Iris pigment epithelial cell (primary cell): ENCODE measurements around the gene DPP10.
"Not testable (repeated sequence)": the region's sequence is repeated elsewhere in the genome, so short reads cannot be mapped to it uniquely, and the experiment has no call there.

Experiments used
- DNase-seq: peaks from one replicate; pipeline ENCODE4 v3.0.0-alpha.2; 2011; ENCODE audit warnings: low read depth

DPP10 gene

DNA sequence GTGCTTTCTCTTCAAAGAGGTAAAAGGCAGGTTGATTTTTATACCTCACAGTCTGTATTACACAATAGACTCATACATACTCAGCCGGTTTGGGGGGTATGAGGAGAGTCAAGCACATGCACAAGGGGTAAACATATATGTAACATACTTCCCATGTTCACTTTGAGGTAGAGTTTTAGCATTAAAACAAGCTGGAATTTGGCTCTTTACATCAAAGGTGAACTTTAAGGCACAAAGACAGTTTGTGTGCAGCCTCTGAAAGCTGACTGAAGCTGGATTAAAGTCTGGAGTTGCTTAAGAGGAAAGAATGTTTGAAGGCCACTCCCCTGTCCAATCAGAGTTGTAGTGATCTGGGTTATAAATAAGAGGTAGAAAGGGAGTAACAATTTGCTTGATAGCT lies 282.0 kb downstream of the DPP10 start:
- no peak for DNase-seq

DNA sequence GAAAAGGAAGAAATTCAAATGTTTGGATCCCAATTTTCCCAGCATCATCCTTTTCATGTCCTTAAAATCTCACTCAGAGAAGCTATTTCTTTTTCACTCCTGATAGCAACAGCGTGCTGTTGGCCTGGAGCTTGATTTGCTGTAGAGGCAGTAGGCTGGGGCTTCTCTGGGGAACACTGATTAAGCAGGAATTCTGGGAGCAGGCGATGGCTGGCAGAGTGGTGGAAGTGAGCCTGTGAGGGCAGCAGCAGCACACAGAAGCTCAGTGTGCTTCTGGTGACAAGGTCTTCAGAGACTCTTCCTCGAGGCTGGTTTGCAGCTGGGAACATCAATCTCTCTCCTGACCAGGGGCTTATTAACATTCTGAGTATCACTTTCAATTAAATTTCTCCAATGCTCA lies 284.6 kb downstream of the DPP10 start:
- no peak for DNase-seq

DNA sequence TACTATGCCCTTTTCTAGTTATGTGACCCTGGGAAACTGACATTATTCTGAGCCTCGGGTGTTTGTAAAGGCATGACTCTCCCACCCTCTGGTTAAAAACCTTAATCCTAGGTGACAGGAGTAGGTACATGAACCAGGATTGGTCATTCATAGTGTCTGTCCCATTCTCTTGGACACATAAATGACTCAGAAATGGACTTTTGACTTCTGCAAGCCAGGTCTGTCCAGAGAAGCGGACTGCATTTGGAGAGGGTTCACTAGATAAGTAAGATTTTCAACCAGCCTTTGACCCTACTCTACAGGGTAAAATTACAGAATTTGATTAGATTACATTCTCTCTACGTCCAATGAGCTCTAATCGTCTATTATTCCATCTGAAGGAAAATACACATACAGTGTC lies 285.9 kb downstream of the DPP10 start:
- no peak for DNase-seq

DNA sequence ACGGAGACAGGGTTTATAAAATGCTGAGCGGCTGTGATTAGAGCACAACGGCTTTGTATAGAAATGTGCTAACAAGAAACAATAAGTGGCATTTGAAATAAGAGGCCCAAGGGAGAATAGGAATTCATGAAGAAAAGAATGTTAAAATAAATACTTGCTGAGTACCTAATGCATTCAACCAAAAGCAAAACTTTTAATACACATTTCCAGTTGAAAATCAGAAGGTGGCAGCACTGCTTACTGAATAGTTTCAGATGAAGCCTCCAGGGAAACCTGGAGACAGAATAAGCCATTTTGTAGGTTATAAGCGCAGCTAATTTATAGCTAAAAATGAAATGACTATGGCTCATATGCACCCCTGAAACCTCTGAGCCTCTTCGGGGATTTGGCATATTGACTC lies 286.6 kb downstream of the DPP10 start:
- no peak for DNase-seq

DNA sequence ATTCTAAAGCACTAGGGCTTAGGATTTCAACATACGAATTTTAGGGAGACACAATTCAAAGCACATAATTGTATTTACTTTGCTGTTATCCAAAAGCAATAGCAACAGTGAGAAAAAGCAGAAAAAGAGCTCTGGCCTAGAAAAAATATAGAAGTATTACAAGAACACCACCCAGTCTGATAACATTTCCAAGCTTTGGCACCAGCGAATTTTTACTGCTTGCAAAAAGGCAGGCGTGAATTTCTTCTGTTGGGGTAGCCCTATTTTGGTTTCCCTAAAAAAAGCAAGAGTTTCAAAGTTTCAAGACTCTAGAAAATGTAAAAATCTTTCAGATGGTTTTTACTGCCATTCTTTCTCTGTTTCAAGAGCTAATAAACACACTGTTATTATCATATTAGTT lies 292.7 kb downstream of the DPP10 start:
- DNase-seq = no peak

DNA sequence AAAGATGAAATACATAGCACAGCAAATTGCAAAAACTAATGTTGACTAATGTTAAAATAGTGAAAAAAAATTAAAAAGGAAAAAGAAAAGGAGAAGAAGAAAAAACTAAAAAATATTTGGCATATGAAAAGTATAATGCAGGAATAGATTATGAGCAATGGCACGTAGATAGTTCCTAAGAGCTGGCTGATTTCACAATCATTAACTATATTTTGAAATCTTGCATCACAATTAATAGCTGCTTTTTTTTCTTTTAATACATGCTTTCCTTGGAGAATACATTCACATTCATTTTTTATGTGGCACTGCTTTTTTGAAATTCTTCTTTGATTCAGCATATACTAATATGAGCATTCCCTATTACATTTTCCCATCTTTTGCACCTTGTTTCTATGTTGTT lies 299.8 kb downstream of the DPP10 start:
- no peak for DNase-seq

DNA sequence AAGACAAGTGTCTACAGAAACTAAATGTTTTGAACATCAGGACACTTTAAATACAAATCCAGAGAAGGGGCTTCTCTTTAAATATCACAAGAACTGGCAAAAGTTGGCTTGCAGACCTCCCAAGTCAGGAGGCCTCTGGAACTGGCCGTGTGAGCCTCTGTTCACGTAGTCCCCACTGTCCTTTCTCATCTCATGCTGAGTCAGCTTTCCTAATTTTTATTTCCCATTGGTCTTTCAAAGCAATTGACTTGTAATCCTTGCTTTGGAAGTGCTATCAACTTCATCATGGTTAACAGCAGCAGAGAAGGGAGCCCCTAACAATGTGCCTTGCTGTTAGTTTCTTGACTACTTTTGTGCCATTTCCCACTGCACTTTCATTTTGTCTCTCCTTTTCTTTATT lies 303.3 kb downstream of the DPP10 start:
- no peak for DNase-seq

DNA sequence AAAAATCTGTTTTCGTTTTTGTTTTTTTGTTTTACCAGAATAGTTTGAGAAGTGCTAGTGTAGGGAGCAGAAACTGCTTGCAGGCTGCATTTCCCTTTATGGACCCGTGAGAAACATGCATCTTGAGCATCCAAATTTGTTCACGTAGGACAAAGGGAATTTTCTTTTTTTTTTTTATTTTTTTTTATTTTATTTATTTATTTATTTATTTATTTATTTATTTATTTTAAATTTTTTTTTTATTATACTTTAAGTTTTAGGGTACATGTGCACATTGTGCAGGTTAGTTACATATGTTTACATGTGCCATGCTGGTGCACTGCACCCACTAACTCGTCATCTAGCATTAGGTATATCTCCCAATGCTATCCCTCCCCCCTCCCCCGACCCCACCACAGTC lies 305.7 kb downstream of the DPP10 start:
- DNase-seq = not testable (repeated sequence)

DNA sequence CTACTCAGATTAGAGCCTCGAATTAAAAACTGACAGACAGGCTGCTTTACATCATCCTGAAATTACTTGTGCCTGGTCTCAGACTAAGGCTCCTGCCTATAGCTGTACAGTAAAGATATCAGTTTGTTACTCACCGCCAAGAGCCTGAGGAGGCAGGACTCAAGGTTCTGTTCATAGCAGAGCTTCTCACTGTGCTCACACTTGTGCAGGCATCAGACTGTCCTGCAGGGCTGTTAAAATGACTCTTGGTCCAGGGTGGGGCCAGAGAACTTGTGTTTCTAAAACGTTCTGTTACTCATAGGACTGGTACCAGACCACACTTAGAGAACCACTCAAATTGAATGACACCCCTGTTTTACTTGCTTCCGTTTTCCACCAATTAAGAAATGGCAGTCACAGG lies 310.0 kb downstream of the DPP10 start:
- no peak for DNase-seq

DNA sequence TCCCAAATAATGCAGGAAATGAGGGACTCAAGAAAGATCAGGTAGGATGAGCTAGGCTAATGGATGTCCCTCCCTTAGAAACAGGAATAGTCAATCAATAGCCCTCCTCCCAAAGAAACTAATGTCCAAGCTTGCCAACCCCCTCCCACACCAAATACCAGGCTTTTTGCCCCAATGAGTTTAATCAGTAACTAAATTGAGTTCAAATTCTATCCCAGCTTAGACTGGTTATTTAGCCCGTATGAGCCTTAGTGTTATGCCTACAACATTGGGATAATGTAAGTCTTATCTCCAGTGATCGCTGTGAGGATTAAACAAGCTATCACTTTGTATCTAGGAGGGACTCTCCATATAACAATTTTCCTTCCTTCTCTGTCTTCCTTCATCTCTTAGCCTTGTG lies 310.7 kb downstream of the DPP10 start:
- DNase-seq = no peak

DNA sequence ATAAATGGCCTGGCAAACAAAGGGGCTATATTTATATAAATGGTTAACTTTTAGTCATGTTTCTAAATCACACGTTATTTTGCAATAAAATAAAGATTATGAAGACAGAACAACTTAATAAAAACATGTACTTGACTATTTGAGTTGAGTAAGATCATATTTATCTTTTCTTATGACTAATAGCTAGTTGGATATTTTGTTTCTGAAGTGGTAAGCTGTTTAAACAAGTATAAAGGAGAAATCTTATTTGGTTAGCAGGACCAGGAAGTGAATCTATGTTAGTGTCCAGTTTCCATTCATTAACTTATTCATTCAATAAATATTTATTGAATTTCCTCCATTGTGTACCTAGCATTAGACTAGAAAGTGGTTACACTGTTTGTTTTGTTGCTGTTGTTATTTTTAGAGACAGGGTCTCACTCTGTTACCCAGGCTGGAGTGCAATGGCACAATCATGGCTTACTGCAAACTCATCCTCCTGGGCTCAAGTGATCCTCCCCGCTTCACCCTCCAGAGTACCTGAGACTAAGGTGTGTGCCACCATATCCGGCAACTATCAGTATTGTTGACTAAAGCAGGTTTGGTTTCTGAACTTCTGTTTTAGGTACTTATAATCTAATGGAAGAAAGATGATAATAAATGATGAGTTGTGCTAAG lies 312.6 kb downstream of the DPP10 start:
- DNase-seq = no peak

DNA sequence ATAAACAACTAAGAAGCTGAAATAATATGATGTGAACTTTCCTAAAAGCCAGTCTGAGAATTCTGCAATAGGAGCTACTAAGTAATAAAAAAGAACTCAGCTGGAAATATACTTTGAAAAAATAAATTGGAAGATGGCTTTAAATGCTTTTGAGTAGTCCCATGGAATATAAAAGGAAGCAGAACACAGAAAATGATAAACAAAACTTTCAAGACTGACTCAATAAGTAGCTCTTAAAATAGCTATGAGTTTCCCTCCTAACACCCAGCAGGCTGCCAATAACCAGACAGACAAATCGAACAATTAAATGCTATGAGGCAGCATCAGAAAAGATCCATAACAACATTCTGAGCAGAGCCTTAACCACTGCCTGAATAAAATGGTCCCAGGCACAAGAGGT lies 319.9 kb downstream of the DPP10 start:
- no peak for DNase-seq

DNA sequence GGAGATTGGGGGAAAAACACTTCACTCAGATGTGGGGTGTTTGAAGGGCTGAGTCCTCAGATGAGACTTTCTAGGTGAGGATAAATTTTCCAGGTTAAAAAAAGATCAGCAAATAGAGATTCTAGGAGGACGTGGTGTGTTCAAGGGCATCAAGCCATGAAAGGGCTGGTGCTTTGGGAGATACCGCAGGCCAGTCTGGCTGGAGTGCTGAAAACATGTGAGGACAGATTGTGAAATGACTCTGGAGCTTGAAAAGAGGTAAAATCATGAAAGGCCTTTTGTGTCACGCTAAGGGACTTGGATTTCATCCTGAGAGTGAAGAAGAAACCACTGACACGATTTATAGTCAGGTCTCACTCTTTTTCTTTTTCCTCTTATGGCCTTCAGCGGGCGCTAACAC lies 320.5 kb downstream of the DPP10 start:
- DNase-seq = no peak

DNA sequence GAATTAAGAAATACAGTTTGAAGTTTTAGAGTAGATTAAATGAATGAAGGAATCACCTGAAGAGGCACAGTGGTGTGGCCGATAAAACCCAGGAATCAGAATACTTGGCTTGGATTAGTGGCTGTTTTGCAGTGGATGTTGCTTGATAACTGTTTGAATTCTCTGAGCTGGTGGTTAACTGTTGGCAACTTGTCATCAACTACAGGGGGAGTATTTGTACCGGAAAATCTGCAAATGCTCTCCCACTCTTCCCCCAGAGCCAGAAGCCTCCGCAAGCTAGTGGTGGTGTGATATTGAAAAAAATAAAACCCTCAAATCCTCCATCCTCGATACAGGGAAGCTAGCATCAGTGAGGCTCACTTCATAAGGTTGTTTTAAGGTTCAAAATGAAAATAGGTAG lies 326.7 kb downstream of the DPP10 start:
- DNase-seq = no peak

DNA sequence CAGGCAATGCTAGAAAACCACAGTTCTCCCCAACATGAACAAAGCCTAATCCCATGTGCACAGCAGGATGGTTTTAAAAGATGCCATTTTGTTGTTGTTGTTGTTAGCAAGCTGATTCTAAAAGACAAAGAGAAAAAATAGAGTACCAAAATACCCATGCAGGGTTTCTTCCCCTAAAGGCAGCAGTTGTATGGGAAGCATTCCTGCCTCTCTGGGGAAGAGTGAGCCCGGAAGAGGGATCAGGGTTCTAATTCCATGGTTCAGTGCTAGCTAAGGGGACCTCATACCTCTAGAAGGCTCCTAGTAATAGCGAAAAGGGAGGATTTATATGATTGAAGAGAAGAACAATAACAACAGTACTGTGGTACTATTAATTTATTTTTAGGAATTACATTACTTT lies 327.6 kb downstream of the DPP10 start:
- no peak for DNase-seq

DNA sequence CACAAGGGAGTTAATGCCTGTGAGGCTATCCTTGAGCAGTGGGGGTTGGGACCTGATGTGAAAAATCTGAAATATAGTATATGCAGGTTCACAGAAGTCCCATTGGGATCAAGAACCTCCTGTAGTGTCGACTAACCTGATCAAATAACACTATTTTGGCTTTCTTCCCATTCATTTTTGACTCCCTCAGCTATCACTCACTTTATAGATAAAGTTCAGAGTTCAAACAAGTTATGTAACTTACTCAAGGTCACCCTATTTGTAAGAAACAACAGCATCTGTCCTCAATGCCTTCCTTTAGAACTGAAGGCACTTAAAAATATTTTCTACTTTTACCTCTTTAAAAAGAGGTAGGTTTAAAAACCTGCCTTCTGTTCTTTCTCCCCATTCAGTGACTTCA lies 341.6 kb downstream of the DPP10 start:
- no peak for DNase-seq

DNA sequence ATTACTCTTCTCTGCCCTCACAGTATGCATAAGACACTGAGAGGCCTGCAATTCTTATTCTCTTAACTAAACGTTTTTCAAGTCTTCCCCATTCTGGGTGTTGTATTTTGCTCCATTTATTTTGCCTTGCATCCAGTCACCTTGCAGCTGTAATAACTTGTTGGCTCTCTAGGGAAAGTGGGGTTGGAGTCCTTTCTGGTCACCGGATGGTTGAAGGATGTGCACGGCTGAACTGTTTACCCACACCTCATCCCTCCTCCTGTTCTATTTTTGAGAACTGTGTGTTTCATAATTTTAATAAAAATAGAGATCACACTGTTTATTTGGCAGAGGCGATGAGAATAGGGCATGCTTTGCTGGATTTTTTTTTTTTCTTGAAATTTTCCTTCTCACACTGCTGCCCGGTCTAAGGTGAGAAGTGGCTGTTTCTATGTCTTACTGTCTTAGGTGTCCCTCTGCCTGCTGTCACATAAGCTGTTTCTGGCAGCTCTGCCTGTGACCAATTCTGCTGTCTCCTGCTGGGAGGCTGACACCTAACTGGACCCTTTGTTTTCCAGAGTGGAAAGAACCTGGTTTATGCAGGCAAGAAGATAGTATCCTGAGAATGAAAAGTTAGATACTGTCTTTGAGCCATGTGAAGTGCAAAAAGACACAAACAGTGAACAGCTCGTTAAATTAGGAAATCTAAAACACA lies 342.6 kb downstream of the DPP10 start:
- DNase-seq = no peak

DNA sequence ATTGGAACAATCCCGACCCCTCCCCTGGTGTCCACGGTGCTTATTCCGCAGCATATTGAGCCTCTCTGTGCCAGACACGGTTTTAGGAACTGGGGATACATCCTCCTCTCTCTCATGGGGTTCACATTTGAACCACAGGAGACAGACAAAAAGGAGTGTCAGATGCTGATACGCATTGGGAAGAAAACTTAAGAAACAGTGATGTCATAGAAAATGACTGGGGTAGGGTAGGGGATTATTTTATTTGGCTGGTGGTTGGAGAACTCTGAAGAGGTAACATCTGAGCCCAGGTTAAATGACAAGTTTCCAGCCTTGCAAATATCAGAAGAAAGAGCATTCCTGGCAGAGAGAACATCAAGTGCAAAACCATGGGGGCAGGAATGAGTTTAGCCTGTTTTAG lies 344.5 kb downstream of the DPP10 start:
- no peak for DNase-seq

DNA sequence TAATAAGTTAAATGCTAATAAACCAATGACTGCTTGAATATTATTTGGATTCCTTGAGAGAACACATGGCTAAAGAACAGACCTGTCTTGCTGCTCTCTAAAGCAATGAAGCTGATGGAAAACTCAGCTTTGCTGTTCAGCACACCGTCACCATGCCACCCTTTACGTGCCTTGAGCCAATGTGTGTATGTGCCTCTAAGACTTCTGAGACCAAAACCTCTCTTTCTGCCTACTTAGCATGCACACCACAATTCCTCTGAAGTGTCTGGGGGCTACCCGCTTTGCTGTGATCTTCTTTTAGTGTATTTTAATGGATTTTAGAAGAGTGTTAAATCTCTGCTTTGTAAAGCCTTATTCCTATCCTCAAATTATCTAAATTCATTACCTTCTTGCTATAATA lies 345.0 kb downstream of the DPP10 start:
- no peak for DNase-seq

DNA sequence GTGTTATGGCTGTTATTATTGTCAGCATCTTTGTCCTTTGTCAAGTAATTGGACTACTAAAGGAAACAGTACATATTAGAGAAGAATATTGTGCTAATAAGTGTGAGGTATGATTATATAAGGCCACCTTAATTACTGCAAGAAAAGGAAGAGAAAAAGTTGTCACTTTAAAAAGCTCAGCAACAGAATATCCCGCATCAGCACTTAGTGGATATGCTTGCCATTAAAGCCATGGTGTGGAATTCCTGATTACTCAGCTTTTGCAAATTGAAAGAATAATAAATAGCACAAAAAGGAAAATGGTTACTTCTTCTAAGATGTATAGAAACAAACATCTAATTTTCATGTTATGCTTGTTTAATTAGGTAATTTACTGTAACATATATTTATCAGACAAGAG lies 347.5 kb downstream of the DPP10 start:
- DNase-seq = no peak

DNA sequence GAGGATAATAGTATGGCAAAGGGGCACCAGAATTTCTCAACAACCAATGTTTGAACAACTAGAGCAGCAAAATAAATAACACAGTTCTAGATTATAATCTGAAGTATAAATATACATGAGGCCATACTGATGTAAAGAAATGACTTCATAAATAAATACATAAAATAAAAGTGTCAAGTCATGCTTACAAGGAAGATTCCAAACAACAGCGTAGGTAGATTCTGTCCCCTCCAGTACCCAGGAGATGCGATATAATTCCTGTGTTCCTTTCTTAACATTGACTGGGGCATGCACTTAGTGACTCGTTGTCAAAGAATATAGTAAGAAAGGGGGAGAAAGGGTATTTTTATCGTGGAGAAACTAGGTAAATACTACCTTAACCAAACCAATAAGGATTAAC lies 355.1 kb downstream of the DPP10 start:
- no peak for DNase-seq

DNA sequence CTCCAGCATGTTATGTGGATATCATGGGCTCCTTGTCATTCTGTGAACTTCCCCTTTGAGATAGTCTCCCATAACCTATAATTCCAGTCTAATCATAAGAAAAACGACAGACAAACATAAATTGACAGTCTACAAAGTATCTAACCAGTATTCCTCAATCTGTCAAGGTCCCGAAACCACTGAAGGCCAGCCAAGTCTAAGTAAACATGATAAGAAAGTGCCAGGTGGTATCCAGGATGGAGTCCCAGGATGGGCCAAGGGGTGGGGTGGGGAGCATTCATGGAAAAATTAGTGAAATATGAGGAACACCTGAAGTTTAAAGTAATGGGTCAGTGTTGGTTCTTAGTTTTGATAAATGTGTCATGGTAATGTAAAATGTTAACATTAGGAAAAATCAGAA lies 355.5 kb downstream of the DPP10 start:
- DNase-seq = no peak

DNA sequence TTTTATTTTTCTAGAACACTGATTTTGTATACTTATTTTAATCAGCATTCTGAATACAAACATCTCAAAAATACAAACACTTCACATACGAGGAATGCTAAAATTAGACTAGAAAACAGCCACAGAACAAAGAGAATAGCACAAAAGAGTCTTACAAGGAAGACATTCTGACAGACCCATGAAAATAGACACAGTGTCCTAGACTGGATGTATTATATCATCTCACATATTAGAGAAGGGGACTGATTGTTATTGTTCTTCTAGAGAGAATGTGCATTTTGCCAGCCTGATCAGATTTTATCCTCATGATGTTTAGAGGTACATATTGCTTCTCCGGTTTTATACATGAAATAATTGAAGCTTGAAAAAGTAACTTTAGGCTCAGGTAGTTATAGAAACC lies 357.9 kb downstream of the DPP10 start:
- no peak for DNase-seq

DNA sequence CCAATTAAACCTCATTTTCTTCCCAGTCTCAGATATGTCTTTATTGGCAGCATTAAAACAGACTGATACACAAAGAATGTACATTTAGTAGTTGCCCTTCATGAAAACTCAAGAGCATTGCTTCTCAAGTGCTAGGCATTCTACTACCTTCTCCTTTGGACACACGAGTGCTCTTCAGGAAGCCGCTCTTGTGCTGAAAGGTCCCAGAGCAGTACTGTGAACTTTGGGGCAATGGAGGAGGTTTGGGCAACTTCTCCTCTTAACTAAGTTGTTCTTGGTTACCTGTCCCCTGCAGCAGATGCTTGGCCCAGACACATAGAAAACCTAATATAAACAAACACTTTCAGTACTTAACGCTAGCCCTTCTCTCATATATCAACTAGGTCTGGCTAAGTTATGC lies 362.8 kb downstream of the DPP10 start:
- no peak for DNase-seq
